ENCODE results near the gene MRPS21. TPM values are rescaled to one million over a fixed set of nuclear protein-coding genes. Genes with fewer than 3 reads are reported as not detected.

MRPS21 gene
- total and polyA plus RNA-seq, 7 donors, result 50.1 to 87.8 (median 53.8) TPM

DNA sequence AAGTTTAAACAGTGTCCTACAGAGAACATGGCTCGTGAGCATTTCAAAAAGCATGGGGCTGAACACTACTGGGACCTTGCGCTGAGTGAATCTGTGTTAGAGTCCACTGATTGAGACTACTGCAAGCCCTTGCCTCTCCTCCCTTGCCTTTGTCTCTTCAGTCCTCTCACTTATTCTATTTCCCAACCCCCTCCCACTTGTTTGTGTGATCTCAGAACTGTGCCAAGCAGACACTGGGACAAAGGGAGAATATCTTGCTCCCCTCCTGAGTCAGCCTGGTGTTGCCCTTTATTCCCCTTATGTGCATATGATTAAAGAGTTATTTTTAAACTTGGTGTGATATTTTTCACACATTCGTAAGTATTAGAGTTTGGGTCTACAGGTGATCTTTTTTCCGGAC is 59.2 kb downstream of the MRPS21 start:
- TF ChIP-seq, protein P1, sequence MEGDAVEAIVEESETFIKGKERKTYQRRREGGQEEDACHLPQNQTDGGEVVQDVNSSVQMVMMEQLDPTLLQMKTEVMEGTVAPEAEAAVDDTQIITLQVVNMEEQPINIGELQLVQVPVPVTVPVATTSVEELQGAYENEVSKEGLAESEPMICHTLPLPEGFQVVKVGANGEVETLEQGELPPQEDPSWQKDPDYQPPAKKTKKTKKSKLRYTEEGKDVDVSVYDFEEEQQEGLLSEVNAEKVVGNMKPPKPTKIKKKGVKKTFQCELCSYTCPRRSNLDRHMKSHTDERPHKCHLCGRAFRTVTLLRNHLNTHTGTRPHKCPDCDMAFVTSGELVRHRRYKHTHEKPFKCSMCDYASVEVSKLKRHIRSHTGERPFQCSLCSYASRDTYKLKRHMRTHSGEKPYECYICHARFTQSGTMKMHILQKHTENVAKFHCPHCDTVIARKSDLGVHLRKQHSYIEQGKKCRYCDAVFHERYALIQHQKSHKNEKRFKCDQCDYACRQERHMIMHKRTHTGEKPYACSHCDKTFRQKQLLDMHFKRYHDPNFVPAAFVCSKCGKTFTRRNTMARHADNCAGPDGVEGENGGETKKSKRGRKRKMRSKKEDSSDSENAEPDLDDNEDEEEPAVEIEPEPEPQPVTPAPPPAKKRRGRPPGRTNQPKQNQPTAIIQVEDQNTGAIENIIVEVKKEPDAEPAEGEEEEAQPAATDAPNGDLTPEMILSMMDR (IDR thresholded peaks at IDR 0.05), result no peak
- Histone ChIP-seq H3K36me3 (ENCODE audit: insufficient read depth in 1 of 2, low read depth in 1 of 2) (peaks cover 7 to 78% of the 10 kb centered on the region in 2 donors), H3K4me1 (no peaks in the 10 kb centered on the region), H3K27ac (no peak overlapping the region), H3K27me3 (ENCODE audit: insufficient read depth in 3 of 3, low read length in 2 of 3) (no peaks in the 10 kb centered on the region), H3K4me3 (no peak overlapping the region), H3K9me3 (no peaks in the 10 kb centered on the region)
- ATAC-seq, result peak in 1 of 4 donors; percentile 20
- intact Hi-C loops (cut with DNase I), result loop anchor here in 1 of 2 donors (10.0 kb wide), 1 partner anchor 48 kb away; no protein-coding TSS in a partner anchor
- WGBS, 3 donors, result 94 to 99% (median 95%) methylated on average over 4 of the region's 4 CpGs
- no peak for DNase-seq

Other genes starting within 250 kb of the MRPS21 start
- gene VPS45, start 226.1 kb upstream of the MRPS21 start, total RNA-seq, result 10 to 100 TPM; 18.7 to 25.5 (median 19.2) TPM
- gene VPS45, start 226.1 kb upstream of the MRPS21 start, polyA plus RNA-seq, result 10 to 100 TPM; 13.0 to 36.0 (median 15.0) TPM
- 10 to 100 TPM; 37.7 to 68.7 (median 41.9) TPM for gene PLEKHO1, start 143.9 kb upstream of the MRPS21 start, total RNA-seq
- gene PLEKHO1, start 143.9 kb upstream of the MRPS21 start, polyA plus RNA-seq, result 100 to 1,000 TPM in 1 of 3 donors, 10 to 100 TPM in 2; 71.4 to 119 (median 84.9) TPM
- gene ANP32E, start 57.7 kb upstream of the MRPS21 start, total RNA-seq, result 10 to 100 TPM; 26.9 to 37.4 (median 31.9) TPM
- 10 to 100 TPM; 14.4 to 93.0 (median 23.2) TPM for gene ANP32E, start 57.7 kb upstream of the MRPS21 start, polyA plus RNA-seq
- under 1 TPM in 2 of 4 donors, not detected in 2; 0.30 to 0.48 TPM for gene CA14, start 36.1 kb upstream of the MRPS21 start, total RNA-seq
- gene CA14, start 36.1 kb upstream of the MRPS21 start, polyA plus RNA-seq, result under 1 TPM; 0.04 to 0.89 (median 0.61) TPM
- gene APH1A, start 24.8 kb upstream of the MRPS21 start, total RNA-seq, result 10 to 100 TPM; 33.1 to 69.3 (median 51.1) TPM
- gene APH1A, start 24.8 kb upstream of the MRPS21 start, polyA plus RNA-seq, result 10 to 100 TPM; 48.5 to 91.5 (median 69.7) TPM
- gene C1orf54, start 21.1 kb upstream of the MRPS21 start, total RNA-seq, result 1 to 10 TPM; 4.7 to 7.6 (median 6.1) TPM
- 1 to 10 TPM; 6.4 to 7.0 (median 6.8) TPM for gene C1orf54, start 21.1 kb upstream of the MRPS21 start, polyA plus RNA-seq
- 10 to 100 TPM in 3 of 4 donors, 1 to 10 TPM in 1; 6.2 to 23.4 (median 14.5) TPM for gene CIART, start 11.3 kb upstream of the MRPS21 start, total RNA-seq
- 10 to 100 TPM in 2 of 3 donors, 1 to 10 TPM in 1; 1.6 to 11.7 (median 11.6) TPM for gene CIART, start 11.3 kb upstream of the MRPS21 start, polyA plus RNA-seq
- 10 to 100 TPM; 20.4 to 35.9 (median 22.2) TPM for gene PRPF3, start 27.7 kb downstream of the MRPS21 start, total RNA-seq
- 10 to 100 TPM; 16.1 to 39.0 (median 24.1) TPM for gene PRPF3, start 27.7 kb downstream of the MRPS21 start, polyA plus RNA-seq
- gene RPRD2, start 70.3 kb downstream of the MRPS21 start, total RNA-seq, result 10 to 100 TPM; 18.5 to 33.7 (median 29.7) TPM
- 10 to 100 TPM in 1 of 3 donors, 1 to 10 TPM in 2; 5.0 to 22.1 (median 8.9) TPM for gene RPRD2, start 70.3 kb downstream of the MRPS21 start, polyA plus RNA-seq
- gene TARS2, start 193.6 kb downstream of the MRPS21 start, total RNA-seq, result 10 to 100 TPM; 20.8 to 44.5 (median 32.9) TPM
- gene TARS2, start 193.6 kb downstream of the MRPS21 start, polyA plus RNA-seq, result 10 to 100 TPM in 2 of 3 donors, 1 to 10 TPM in 1; 9.6 to 24.0 (median 13.5) TPM
- gene ECM1, start 214.2 kb downstream of the MRPS21 start, total RNA-seq, result 1 to 10 TPM; 2.9 to 4.6 (median 4.1) TPM
- 1 to 10 TPM; 1.8 to 8.5 (median 2.7) TPM for gene ECM1, start 214.2 kb downstream of the MRPS21 start, polyA plus RNA-seq
- not detected for gene FALEC, start 221.9 kb downstream of the MRPS21 start, total RNA-seq
- gene FALEC, start 221.9 kb downstream of the MRPS21 start, polyA plus RNA-seq, result 1 to 10 TPM in 1 of 3 donors, under 1 TPM in 2; 0.38 to 1.2 (median 0.39) TPM

Data from psoas muscle (tissue), 8 donors.